Adrenal gland (tissue), 12 donors: ENCODE measurements around the gene ALOX12B. TPM values are rescaled to one million over a fixed set of nuclear protein-coding genes. Genes with fewer than 3 reads are reported as not detected.

Experiments
- DNase-seq, 7 donors: peaks; one replicate each; pipeline ENCODE4 v3.0.0-alpha.2; 2019 to 2020
- H3K27ac ChIP-seq, 5 donors: fragments of 200-600 bp; sonication (generic) in 4 of 5; 1 replicate in 3 of 5; 2 replicates in 2 of 5; pipeline versions ENCODE4 v1.5.1 to v1.8.0; 2016 to 2020; ENCODE audit warnings: mild to moderate bottlenecking in 1 of 5
- H3K27me3 ChIP-seq: fragments of 200-600 bp; 2 replicates; pipeline ENCODE4 v1.8.0; 2021
- H3K36me3 ChIP-seq, 2 donors: fragments of 200-600 bp; replicated peaks in 1 of 2; 1 replicate in 1 of 2; 2 replicates in 1 of 2; pipeline versions ENCODE4 v1.5.1 to v1.8.0; 2018 to 2022
- H3K4me1 ChIP-seq, 2 donors: fragments of 200-600 bp; replicated peaks in 1 of 2; 1 replicate in 1 of 2; 2 replicates in 1 of 2; pipeline versions ENCODE4 v1.5.1 to v1.8.0; 2018 to 2021
- H3K4me3 ChIP-seq, 4 donors: fragments of 200-600 bp; sonication (generic) in 3 of 4; one replicate each; pipeline ENCODE4 v1.5.1; 2016 to 2018
- H3K9me3 ChIP-seq, 3 donors: fragments of 200-600 bp; sonication (generic) in 1 of 3; replicated peaks in 1 of 3; 1 replicate in 2 of 3; 2 replicates in 1 of 3; pipeline versions ENCODE4 v1.5.1 to v1.8.0; 2016 to 2021
- POLR2A ChIP-seq, 2 donors: fragments of 450-650 bp; IDR thresholded peaks; one replicate each; pipeline ENCODE4 v1.6.1; 2017; ENCODE audit warnings: antibody characterized with exemption in 2 of 2, mild to moderate bottlenecking in 2 of 2, moderate library complexity in 1 of 2
- WGBS, 4 donors: extraction: QIAGEN DNeasy Blood & Tissue Kit in 2 of 4; methylation state at CpG; one replicate each; pipeline versions ENCODE4 v1.1.5 to v1.1.7; 2013 to 2017; 5-methylcytosine and 5-hydroxymethylcytosine counted together
- intact Hi-C, 2 donors: fragments of 100-400 bp; cut with DNase I; formaldehyde crosslinking; loops; one replicate each; pipeline versions ENCODE4 v1.14.1 to v1.15.0; 2022 to 2023
- polyA plus RNA-seq, 3 donors: library from polyadenylated mRNA; stranded (reverse); fragments of 200-250 nt in 2 of 3; fragments of 350-450 nt in 1 of 3; fragmentation: Illumina TruSeq in 1 of 3; extraction: RNeasy Lipid Tissue Mini Kit (QIAGEN cat#74804) in 1 of 3; gene quantifications; one replicate each; pipeline ENCODE4 v1.2.3, GENCODE V29; 2013 to 2014
- total RNA-seq, 9 donors: library from RNA; depleted of rRNA in 4 of 9; stranded (reverse); fragments of >200 nt in 4 of 9; fragments of 120-200 nt in 1 of 9; fragmentation: NEBNext Ultra II Directional in 1 of 9; extraction: Animal tissue kit (Norgen Biotek cat#: 25700) in 1 of 9; gene quantifications; one replicate each; pipeline versions ENCODE4 v1.1.0 to v1.2.4, GENCODE V29; 2013 to 2023
- TF ChIP-seq, protein P1 (sequence below), 6 experiments: fragments of 450-650 bp in 4 of 6; fragments of 200-600 bp in 2 of 6; sonication (generic) in 1 of 6; IDR thresholded peaks; 1 replicate in 5 of 6; 2 replicates in 1 of 6; pipeline versions ENCODE4 v1.5.1 to v1.8.0; 2016 to 2021; ENCODE audit warnings: antibody characterized with exemption in 6 of 6, mild to moderate bottlenecking in 2 of 6, moderate library complexity in 1 of 6
- donor health status: healthy with polysubstance abuse.
- donor health status: Bipolar disorder and iron deficiency.
- donor health status: DM: yes; HTN: yes; CAD: no.
- donor health status: DM: no; HTN: no; CAD: no.
- donor health status: DM: no; HTN: no; CAD: no.
- donor health status: DM: yes; HTN: yes; CAD: no.

Gene ALOX12B
- total and polyA plus RNA-seq, 12 donors = not detected

DNA sequence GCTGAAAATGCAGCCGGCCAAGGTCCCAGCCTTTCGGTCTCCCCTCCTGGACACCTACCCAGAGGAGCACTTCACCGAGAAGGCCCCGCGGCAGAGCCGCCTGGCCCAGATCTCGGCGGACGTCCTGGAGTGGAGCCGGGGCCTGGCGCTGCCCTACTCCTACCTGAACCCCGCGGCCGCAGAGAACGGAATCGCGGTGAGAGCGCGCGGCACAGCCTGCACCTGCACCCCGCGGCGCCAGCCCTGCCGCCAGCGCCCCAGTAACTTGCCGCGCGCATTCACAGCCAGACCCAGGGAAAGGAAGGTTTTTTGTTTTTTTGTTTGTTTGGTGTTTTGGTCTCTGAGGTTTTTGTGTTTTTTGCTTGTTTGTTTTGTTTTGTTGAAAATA, 15.2 kb downstream of the ALOX12B start:
- H3K27ac ChIP-seq = no peak overlapping the region
- intact Hi-C loops = loop anchor here in 1 of 2 donors (10.0 kb wide), 1 partner anchor 232 kb away; no protein-coding TSS in a partner anchor
- peaks cover 0 to 6% of the 10 kb centered on the region in 2 donors for H3K4me1 ChIP-seq
- no peaks in the 10 kb centered on the region for H3K9me3 ChIP-seq
- DNase-seq = no peak
- H3K4me3 ChIP-seq = no peak overlapping the region
- peaks cover 57% of the 10 kb centered on the region for H3K27me3 ChIP-seq
- H3K36me3 ChIP-seq = no peaks in the 10 kb centered on the region
- WGBS, 4 donors = 11 to 25% (median 23%) methylated on average over 15 to 28 of the region's 28 CpGs
- TF ChIP-seq, protein P1, sequence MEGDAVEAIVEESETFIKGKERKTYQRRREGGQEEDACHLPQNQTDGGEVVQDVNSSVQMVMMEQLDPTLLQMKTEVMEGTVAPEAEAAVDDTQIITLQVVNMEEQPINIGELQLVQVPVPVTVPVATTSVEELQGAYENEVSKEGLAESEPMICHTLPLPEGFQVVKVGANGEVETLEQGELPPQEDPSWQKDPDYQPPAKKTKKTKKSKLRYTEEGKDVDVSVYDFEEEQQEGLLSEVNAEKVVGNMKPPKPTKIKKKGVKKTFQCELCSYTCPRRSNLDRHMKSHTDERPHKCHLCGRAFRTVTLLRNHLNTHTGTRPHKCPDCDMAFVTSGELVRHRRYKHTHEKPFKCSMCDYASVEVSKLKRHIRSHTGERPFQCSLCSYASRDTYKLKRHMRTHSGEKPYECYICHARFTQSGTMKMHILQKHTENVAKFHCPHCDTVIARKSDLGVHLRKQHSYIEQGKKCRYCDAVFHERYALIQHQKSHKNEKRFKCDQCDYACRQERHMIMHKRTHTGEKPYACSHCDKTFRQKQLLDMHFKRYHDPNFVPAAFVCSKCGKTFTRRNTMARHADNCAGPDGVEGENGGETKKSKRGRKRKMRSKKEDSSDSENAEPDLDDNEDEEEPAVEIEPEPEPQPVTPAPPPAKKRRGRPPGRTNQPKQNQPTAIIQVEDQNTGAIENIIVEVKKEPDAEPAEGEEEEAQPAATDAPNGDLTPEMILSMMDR (IDR thresholded peaks at IDR 0.05) = no peak
- no peak for TF ChIP-seq POLR2A (IDR thresholded peaks at IDR 0.05)

DNA sequence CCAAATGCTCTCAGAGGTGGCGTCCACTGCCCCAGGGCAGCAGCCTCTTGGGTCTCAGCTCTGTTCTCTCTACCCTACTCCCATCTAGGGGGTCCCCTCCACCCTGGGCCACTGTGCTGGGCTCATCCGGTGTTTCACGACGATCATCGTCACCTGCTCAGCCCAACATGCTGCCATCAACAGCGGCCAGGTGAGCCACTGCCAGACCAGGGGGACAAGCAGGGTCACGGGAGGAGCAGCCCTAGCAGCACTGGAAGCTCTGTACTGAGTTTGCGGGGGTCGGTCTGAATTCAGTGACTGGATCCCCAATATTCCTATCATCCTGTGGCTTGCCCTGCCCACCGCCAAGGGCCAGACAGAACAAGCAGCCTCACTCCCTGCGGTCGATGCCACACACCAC, 16.0 kb downstream of the ALOX12B start:
- DNase-seq = no peak

DNA sequence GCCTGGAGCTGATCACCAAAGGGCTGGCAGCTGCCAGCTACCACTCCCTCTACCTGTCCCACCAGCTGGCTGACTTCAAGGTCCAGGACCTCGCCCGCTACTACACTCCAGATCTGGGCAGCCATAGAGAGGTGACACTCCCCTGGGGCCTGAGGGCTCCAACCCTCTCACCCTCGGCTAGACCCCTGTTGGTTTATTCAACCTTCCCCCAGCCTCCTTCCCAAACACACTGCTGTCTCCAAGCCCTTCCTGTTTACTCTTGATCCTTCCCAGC, 18.0 kb downstream of the ALOX12B start:
- Histone ChIP-seq H3K4me3 (no peak overlapping the region), H3K4me1 (peaks cover 0 to 6% of the 10 kb centered on the region in 2 donors), H3K27ac (peak overlapping the region in 1 of 5 donors; percentile 29), H3K27me3 (peaks cover 30% of the 10 kb centered on the region), H3K36me3 (no peaks in the 10 kb centered on the region), H3K9me3 (no peaks in the 10 kb centered on the region)
- DNase-seq = no peak
- intact Hi-C loops = no loop called here
- TF ChIP-seq, protein P1 (IDR thresholded peaks at IDR 0.05) = no peak
- no peak for TF ChIP-seq POLR2A (IDR thresholded peaks at IDR 0.05)
- 71 to 93% (median 79%) methylated on average over 1 to 3 of the region's 3 CpGs for WGBS, 4 donors

More for the DNA sequence above, 16.0 kb downstream of the ALOX12B start:
- H3K4me3 ChIP-seq = no peak overlapping the region
- H3K27me3 ChIP-seq = peaks cover 48% of the 10 kb centered on the region
- TF ChIP-seq, protein P1 (IDR thresholded peaks at IDR 0.05) = no peak
- TF ChIP-seq POLR2A (IDR thresholded peaks at IDR 0.05) = no peak
- intact Hi-C loops = loop anchor here in 1 of 2 donors (10.0 kb wide), 1 partner anchor 233 kb away; no protein-coding TSS in a partner anchor
- H3K36me3 ChIP-seq = no peaks in the 10 kb centered on the region
- WGBS, 4 donors = 84 to 100% (median 90%) methylated on average over 3 to 12 of the region's 12 CpGs
- H3K27ac ChIP-seq = no peak overlapping the region
- H3K9me3 ChIP-seq = no peaks in the 10 kb centered on the region
- peaks cover 0 to 6% of the 10 kb centered on the region in 2 donors for H3K4me1 ChIP-seq

DNA sequence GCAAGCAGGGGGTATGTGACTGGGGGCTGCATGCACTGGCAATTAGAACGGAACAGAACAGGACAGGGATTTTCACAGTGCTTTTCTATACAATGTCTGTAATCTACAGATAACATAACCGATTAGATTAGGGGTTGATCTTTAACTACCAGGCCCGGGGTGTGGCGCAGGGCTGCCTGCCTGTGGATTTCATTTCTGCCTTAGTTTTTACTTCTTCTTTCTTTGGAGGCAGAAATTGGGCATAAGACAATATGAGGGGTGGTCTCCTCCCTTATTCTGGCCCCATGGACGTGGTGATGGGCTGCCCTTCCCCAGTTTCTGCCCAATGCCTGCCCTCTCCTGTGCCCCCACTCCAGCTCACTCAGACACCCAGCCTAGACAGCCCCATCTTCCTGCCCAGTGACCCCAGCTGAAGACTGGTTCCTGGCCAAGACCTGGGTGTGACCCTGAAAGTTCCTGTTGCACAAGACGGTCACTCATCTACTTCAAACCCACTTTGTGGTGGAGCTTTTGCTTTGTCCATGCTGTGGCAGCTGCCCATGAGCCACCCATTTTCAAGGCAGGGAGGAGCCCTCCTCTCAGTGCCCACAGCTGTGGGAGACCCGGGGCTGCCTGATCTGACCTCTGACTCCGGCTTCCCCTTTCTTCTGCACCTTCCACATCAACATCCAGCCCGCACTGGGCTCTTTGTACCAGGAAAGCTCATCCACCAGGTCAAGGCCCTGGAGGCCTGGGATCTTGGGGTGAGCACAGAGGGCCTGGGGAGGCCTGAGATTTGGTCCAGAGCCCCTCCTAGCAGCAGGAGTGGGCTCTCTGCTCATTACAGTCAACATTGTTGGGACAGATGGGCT, 18.6 kb downstream of the ALOX12B start:
- TF ChIP-seq POLR2A (IDR thresholded peaks at IDR 0.05) = no peak
- TF ChIP-seq, protein P1 (IDR thresholded peaks at IDR 0.05) = no peak
- Histone ChIP-seq H3K9me3 (no peaks in the 10 kb centered on the region), H3K27me3 (peaks cover 25% of the 10 kb centered on the region), H3K27ac (peak overlapping the region in 1 of 5 donors; percentile 31), H3K36me3 (no peaks in the 10 kb centered on the region), H3K4me3 (no peak overlapping the region), H3K4me1 (peaks cover 0 to 6% of the 10 kb centered on the region in 2 donors)
- 61 to 75% (median 71%) methylated on average over 7 to 9 of the region's 9 CpGs for WGBS, 4 donors
- intact Hi-C loops = no loop called here
- peak in 5 of 7 donors; percentile 46 to 64 (median 50) for DNase-seq
